ENCODE data around the gene NBAS. TPM values are rescaled to one million over a fixed set of nuclear protein-coding genes. Genes with fewer than 3 reads are reported as not detected.

NBAS gene
- total and polyA plus RNA-seq, 10 of the 15 experiments (the other 5 are each of a cell fraction or from before 2014, with no cell fraction given), result 4.3 to 32.7 (median 20.8) TPM

GRCh38 chr2:15200581-15200980, 360.6 kb downstream of the NBAS start (continued):
- TF ChIP-seq NFIC (IDR thresholded peaks at IDR 0.05; ENCODE audit: low read depth, low read length), result no peak
- TF ChIP-seq EP300 (IDR thresholded peaks at IDR 0.05; ENCODE audit: borderline replicate concordance in 1 of 2, control insufficient read depth in 1 of 2, low read depth in 2 of 2, low read length in 2 of 2), result no peak
- TF ChIP-seq NBN (IDR thresholded peaks at IDR 0.05), result no peak
- TF ChIP-seq FOXM1 (IDR thresholded peaks at IDR 0.05; ENCODE audit: low read depth, low read length), result no peak
- TF ChIP-seq ZSCAN29 (IDR thresholded peaks at IDR 0.05), result no peak
- TF ChIP-seq CBX5 (IDR thresholded peaks at IDR 0.05; ENCODE audit: low read depth), result no peak
- TF ChIP-seq NFYA (IDR thresholded peaks at IDR 0.05; ENCODE audit: borderline replicate concordance, low read depth, low read length), result no peak

- no peaks in the 10 kb centered on the region for H3K27me3 ChIP-seq (replicated peaks in 1 of 2; ENCODE audit: control insufficient read depth in 2 of 2, insufficient read depth in 2 of 2, low read length in 1 of 2)
- no peak for TF ChIP-seq TCF3 (IDR thresholded peaks at IDR 0.05; ENCODE audit: borderline replicate concordance, insufficient read depth, low read depth, low read length)
- no peak for TF ChIP-seq EED (IDR thresholded peaks at IDR 0.05; ENCODE audit: low read depth)
- no peak for TF ChIP-seq ZBTB40 (IDR thresholded peaks at IDR 0.05; ENCODE audit: borderline replicate concordance)
- no peak for TF ChIP-seq ASH2L (IDR thresholded peaks at IDR 0.05; ENCODE audit: borderline replicate concordance, low read depth)
- TF ChIP-seq HSF1 (IDR thresholded peaks at IDR 0.05; ENCODE audit: low read depth, low read length), result no peak
- no peak for TF ChIP-seq HCFC1 (IDR thresholded peaks at IDR 0.05; ENCODE audit: low read length)
- TF ChIP-seq RB1 (IDR thresholded peaks at IDR 0.05; ENCODE audit: borderline replicate concordance), result no peak
- no peak for TF ChIP-seq CREB1 (IDR thresholded peaks at IDR 0.05; ENCODE audit: low read depth)
- intact Hi-C loops (cut with micrococcal nuclease; ENCODE audit: unreplicated experiment), result no loop called here
- H2AFZ ChIP-seq (ENCODE audit: control insufficient read depth, low read depth, low read length), result no peak overlapping the region
- no peak overlapping the region for H3K4me2 ChIP-seq (ENCODE audit: control insufficient read depth, insufficient read depth)
- H3K79me2 ChIP-seq (ENCODE audit: control insufficient read depth, insufficient read depth, low read length), result no peaks in the 10 kb centered on the region
- no peak overlapping the region for H3K4me3 ChIP-seq
- CTCF ChIA-PET, result no interaction called here
- in situ Hi-C loops (cut with MboI), result no loop called here
- H3K27ac ChIP-seq (ENCODE audit: control insufficient read depth, insufficient read depth), result no peak overlapping the region
- RAD21 ChIA-PET (ENCODE audit: unreplicated experiment), result no interaction called here
- H3K36me3 ChIP-seq (ENCODE audit: control insufficient read depth in 2 of 2, insufficient read depth in 2 of 2, low read length in 1 of 2), result no peaks in the 10 kb centered on the region
- DNase-seq (ENCODE audit: low read depth, low spot score), result no peak
- ATAC-seq, result no peak
- no peaks in the 10 kb centered on the region for H3K9me3 ChIP-seq (replicated peaks; ENCODE audit: control insufficient read depth, insufficient read depth, low read length)
- no TSS peak for BruUV-seq (replicated peaks)
- H3K9ac ChIP-seq (ENCODE audit: control insufficient read depth, insufficient read depth, low read length), result no peak overlapping the region
- no peaks in the 10 kb centered on the region for H4K20me1 ChIP-seq (ENCODE audit: control insufficient read depth, insufficient read depth)
- 95% methylated on average over 3 of the region's 3 CpGs for WGBS (ENCODE audit: insufficient coverage, insufficient replicate concordance, low lambda C conversion rate, missing lambda C conversion rate)
- SMC1A ChIA-PET (ENCODE audit: uncharacterized antibody, unreplicated experiment), result no interaction called here
- POLR2A ChIA-PET, result no interaction called here
- FAIRE-seq, result no peak
- H3K4me1 ChIP-seq (ENCODE audit: control insufficient read depth, insufficient read depth, low read length), result no peaks in the 10 kb centered on the region
Observed at GRCh38 chr2:15198051-15198450, 363.1 kb downstream of the NBAS start.

All from GM12878 (cell line).